Right atrium auricular region (tissue), 2 donors: Measurements from ENCODE around the gene PSMB3. TPM values are rescaled to one million over a fixed set of nuclear protein-coding genes. Genes with fewer than 3 reads are reported as not detected.
A peak's percentile ranks its signal among the peaks of the same experiment; 100 is the strongest.

Source experiments
- DNase-seq: peaks from one replicate; pipeline ENCODE4 v3.0.0-alpha.2; 2019; ENCODE audit warnings: low spot score
- H3K27ac ChIP-seq, 2 donors: fragments of 200-600 bp; sonication (generic); 1 replicate in 1 of 2; 2 replicates in 1 of 2; pipeline ENCODE4 v1.5.1; 2016 to 2019
- H3K27me3 ChIP-seq, 2 donors: fragments of 200-600 bp; sonication (generic); one replicate each; pipeline versions ENCODE4 v1.5.1 to v1.6.0; 2017 to 2019
- H3K36me3 ChIP-seq: fragments of 200-600 bp; sonication (generic); one replicate; pipeline ENCODE4 v1.5.1; 2016
- H3K4me1 ChIP-seq, 2 donors: fragments of 200-600 bp; sonication (generic); one replicate each; pipeline versions ENCODE4 v1.5.1 to v1.6.0; 2017 to 2019
- H3K4me3 ChIP-seq, 2 donors: fragments of 200-600 bp; sonication (generic); 1 replicate in 1 of 2; 2 replicates in 1 of 2; pipeline ENCODE4 v1.5.1; 2017 to 2019; ENCODE audit warnings: mild to moderate bottlenecking in 1 of 2, moderate library complexity in 1 of 2
- H3K9me3 ChIP-seq, 2 donors: fragments of 200-600 bp; sonication (generic); one replicate each; pipeline ENCODE4 v1.5.1; 2019
- CTCF ChIP-seq, 2 donors: fragments of 200-600 bp; sonication (generic); IDR thresholded peaks; one replicate each; pipeline ENCODE4 v1.5.1; 2019; ENCODE audit warnings: antibody characterized with exemption in 2 of 2
- total RNA-seq, 2 donors: library from RNA; depleted of rRNA; stranded (reverse); fragments of >200 nt; gene quantifications; one replicate each; pipeline ENCODE4 v1.1.0, GENCODE V29; 2016

The PSMB3 gene
- total RNA-seq, 2 donors from 2014 or later: 185 to 200 TPM

- peaks cover 0 to 64% of the 10 kb centered on the region in 2 donors for H3K4me1 ChIP-seq
- H3K36me3 ChIP-seq: no peaks in the 10 kb centered on the region
- no peaks in the 10 kb centered on the region for H3K27me3 ChIP-seq
- TF ChIP-seq CTCF (IDR thresholded peaks at IDR 0.05): peak in 1 of 2 donors; percentile 6
- DNase-seq: no peak
- H3K27ac ChIP-seq: peak overlapping the region; percentile 91 to 96
- peak overlapping the region; percentile 80 to 95 for H3K4me3 ChIP-seq
- H3K9me3 ChIP-seq: no peaks in the 10 kb centered on the region
Observed at GRCh38 chr17:38748892-38749222, 3.7 kb upstream of the PSMB3 start.

GRCh38 chr17:38749223-38750043 is 3.1 kb upstream of the PSMB3 start:
- no peaks in the 10 kb centered on the region for H3K27me3 ChIP-seq
- no peak for TF ChIP-seq CTCF (IDR thresholded peaks at IDR 0.05)

GRCh38 chr17:38750044-38750311 is 2.6 kb upstream of the PSMB3 start:
- TF ChIP-seq CTCF (IDR thresholded peaks at IDR 0.05): no peak

More at GRCh38 chr17:38749223-38750043, 3.1 kb upstream of the PSMB3 start:
- H3K4me1 ChIP-seq: peaks cover 0 to 67% of the 10 kb centered on the region in 2 donors
- H3K27ac ChIP-seq: peak overlapping the region; percentile 91 to 96
- H3K9me3 ChIP-seq: no peaks in the 10 kb centered on the region
- DNase-seq: peak; percentile 91
- H3K4me3 ChIP-seq: peak overlapping the region; percentile 80 to 95
- H3K36me3 ChIP-seq: peaks cover 1% of the 10 kb centered on the region

GRCh38 chr17:38750312-38751121 is 2.0 kb upstream of the PSMB3 start:
- peaks cover 8% of the 10 kb centered on the region for H3K36me3 ChIP-seq
- H3K4me1 ChIP-seq: peaks cover 0 to 71% of the 10 kb centered on the region in 2 donors
- DNase-seq: no peak
- peak overlapping the region; percentile 91 to 96 for H3K27ac ChIP-seq
- no peaks in the 10 kb centered on the region for H3K9me3 ChIP-seq
- no peak for TF ChIP-seq CTCF (IDR thresholded peaks at IDR 0.05)
- H3K27me3 ChIP-seq: no peaks in the 10 kb centered on the region
- H3K4me3 ChIP-seq: peak overlapping the region; percentile 80 to 95

More at GRCh38 chr17:38750044-38750311, 2.6 kb upstream of the PSMB3 start:
- H3K27ac ChIP-seq: peak overlapping the region; percentile 91 to 96
- H3K9me3 ChIP-seq: no peaks in the 10 kb centered on the region
- no peaks in the 10 kb centered on the region for H3K27me3 ChIP-seq
- H3K4me3 ChIP-seq: peak overlapping the region; percentile 80 to 95
- peaks cover 6% of the 10 kb centered on the region for H3K36me3 ChIP-seq
- no peak for DNase-seq
- H3K4me1 ChIP-seq: peaks cover 0 to 73% of the 10 kb centered on the region in 2 donors

GRCh38 chr17:38751144-38751807 is 1.3 kb upstream of the PSMB3 start:
- DNase-seq: no peak
- peak overlapping the region; percentile 91 to 96 for H3K27ac ChIP-seq
- H3K4me1 ChIP-seq: peaks cover 0 to 64% of the 10 kb centered on the region in 2 donors
- peaks cover 15% of the 10 kb centered on the region for H3K36me3 ChIP-seq
- no peaks in the 10 kb centered on the region for H3K27me3 ChIP-seq
- H3K9me3 ChIP-seq: no peaks in the 10 kb centered on the region
- peak overlapping the region; percentile 71 to 78 for H3K4me3 ChIP-seq
- TF ChIP-seq CTCF (IDR thresholded peaks at IDR 0.05): no peak
